H1 (cell line): ENCODE measurements around the gene GPLD1. TPM values are rescaled to one million over a fixed set of nuclear protein-coding genes. Genes with fewer than 3 reads are reported as not detected.

Experiments used
- CEBPB ChIP-seq: IDR thresholded peaks from 2 replicates; pipeline ENCODE4 v1.6.1; 2012; ENCODE audit warnings: low read depth, low read length
- JUN ChIP-seq: IDR thresholded peaks from 2 replicates; pipeline ENCODE4 v1.6.1; 2011; ENCODE audit warnings: low read depth, mild to moderate bottlenecking, improper control_type of control experiment, low read length
- RAD21 ChIP-seq, 2 experiments: IDR thresholded peaks in 1 of 2; conservative IDR thresholded peaks in 1 of 2; 2 replicates each; pipeline ENCODE4 v1.6.1; 2011; ENCODE audit warnings: low read depth in 2 of 2, low read length in 2 of 2, improper control_type of control experiment in 1 of 2, inconsistent platforms in 1 of 2, mild to moderate bottlenecking in 1 of 2, moderate library complexity in 1 of 2
- RXRA ChIP-seq: IDR thresholded peaks from 2 replicates; pipeline ENCODE4 v1.6.1; 2011; ENCODE audit warnings: low read depth, mild to moderate bottlenecking, low read length, moderate library complexity; ENCODE audit not compliant: insufficient read depth
- SP2 ChIP-seq: IDR thresholded peaks from 2 replicates; pipeline ENCODE4 v1.6.1; 2012; ENCODE audit warnings: mild to moderate bottlenecking, low read length, inconsistent platforms
- TBP ChIP-seq: IDR thresholded peaks from 2 replicates; pipeline ENCODE4 v1.6.1; 2011; ENCODE audit warnings: low read depth, low read length, improper control_type of control experiment
- ZNF274 ChIP-seq: IDR thresholded peaks from 2 replicates; pipeline ENCODE4 v1.7.0; 2012; ENCODE audit warnings: low read length, borderline replicate concordance; ENCODE audit errors: extremely low read depth
- polyA plus RNA-seq, 7 experiments: library from polyadenylated mRNA; depleted of rRNA in 3 of 7; stranded (reverse) in 5 of 7; unstranded in 2 of 7; fragments of >200 nt in 5 of 7; fragments of 200-250 nt in 2 of 7; gene quantifications; 1 replicate in 5 of 7; 2 replicates in 1 of 7; 4 replicates in 1 of 7; pipeline versions ENCODE4 v1.2.1 to v1.2.3, GENCODE V29; 2011 to 2013; ENCODE audit warnings: missing spikeins in 2 of 7, mixed read lengths in 2 of 7
- total RNA-seq: library from RNA; stranded (reverse); fragmentation: NEBNext Ultra II Directional; extraction: Animal tissue kit (Norgen Biotek cat#: 25700); gene quantifications from 2 replicates; pipeline ENCODE4 v1.2.1, GENCODE V29; 2021

Gene GPLD1
- total and polyA plus RNA-seq, 2 of the 8 experiments (the other 6 are each of a cell fraction or from before 2014, with no cell fraction given), result 3.7 to 5.3 TPM

DNA sequence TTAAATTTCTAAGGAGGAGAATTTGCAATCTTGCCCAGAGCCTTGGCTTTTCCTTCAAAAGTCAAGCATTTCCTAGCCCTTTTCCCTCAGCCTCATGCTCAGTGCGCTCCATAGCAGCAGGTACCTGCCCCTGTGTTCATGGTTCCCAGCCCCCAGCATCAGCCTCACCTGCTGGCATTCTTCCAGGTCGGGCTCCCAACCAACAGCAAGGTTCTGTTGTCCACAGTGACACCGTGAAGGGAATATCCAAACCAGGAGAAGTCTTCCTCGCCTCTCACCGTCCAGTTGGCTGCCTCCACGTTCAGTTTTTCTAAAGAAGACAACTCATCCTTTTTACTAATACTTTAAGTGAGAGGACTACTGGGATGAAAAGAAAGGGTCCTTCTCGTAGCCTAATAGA, 42.7 kb downstream of the GPLD1 start (continued):
- TF ChIP-seq RXRA (no peak), JUN (no peak), SP2 (no peak), CEBPB (no peak), TBP (no peak), ZNF274 (no peak), RAD21 (IDR thresholded peaks at IDR 0.05 in 1 of 2, conservative IDR thresholded peaks at IDR 0.05 in 1 of 2; ENCODE audit: low read depth in 2 of 2, low read length in 2 of 2) (no peak)
